HG03066 (cell line): ENCODE data around the gene TMEM200A.

ENCODE experiments used
- ATAC-seq: cut with Tn5 transposase; IDR thresholded peaks from one replicate; pipeline ENCODE4 v1.9.1; 2021; ENCODE audit warnings: low read depth; ENCODE audit not compliant: unreplicated experiment

The TMEM200A gene

GRCh38 chr6:130376936-130377335 lies 11.1 kb downstream of the TMEM200A start:
- ATAC-seq, result no peak

GRCh38 chr6:130377371-130377770 lies 11.6 kb downstream of the TMEM200A start:
- ATAC-seq, result no peak

- no peak for ATAC-seq
Measured at GRCh38 chr6:130377915-130378314, 12.1 kb downstream of the TMEM200A start.

GRCh38 chr6:130379223-130379622 lies 13.4 kb downstream of the TMEM200A start:
- ATAC-seq, result no peak

GRCh38 chr6:130381012-130381411 lies 15.2 kb downstream of the TMEM200A start:
- no peak for ATAC-seq

GRCh38 chr6:130381459-130382380 lies 15.9 kb downstream of the TMEM200A start:
- ATAC-seq, result no peak

GRCh38 chr6:130382872-130383490 lies 17.2 kb downstream of the TMEM200A start:
- ATAC-seq, result no peak

GRCh38 chr6:130385064-130385695 lies 19.4 kb downstream of the TMEM200A start:
- no peak for ATAC-seq

GRCh38 chr6:130389142-130389541 lies 23.3 kb downstream of the TMEM200A start:
- ATAC-seq, result no peak

- ATAC-seq, result no peak
Measured at GRCh38 chr6:130390890-130391289, 25.1 kb downstream of the TMEM200A start.

- ATAC-seq, result no peak
Measured at GRCh38 chr6:130393306-130393705, 27.5 kb downstream of the TMEM200A start.

GRCh38 chr6:130394246-130394645 lies 28.4 kb downstream of the TMEM200A start:
- ATAC-seq, result no peak

- ATAC-seq, result no peak
Measured at GRCh38 chr6:130395164-130395563, 29.3 kb downstream of the TMEM200A start.

GRCh38 chr6:130396722-130397121 lies 30.9 kb downstream of the TMEM200A start:
- ATAC-seq, result no peak

- ATAC-seq, result no peak
Measured at GRCh38 chr6:130405549-130405948, 39.7 kb downstream of the TMEM200A start.

- ATAC-seq, result no peak
Measured at GRCh38 chr6:130407032-130407431, 41.2 kb downstream of the TMEM200A start.

GRCh38 chr6:130409418-130410100 lies 43.7 kb downstream of the TMEM200A start:
- no peak for ATAC-seq

GRCh38 chr6:130411481-130411880 lies 45.7 kb downstream of the TMEM200A start:
- ATAC-seq, result no peak

GRCh38 chr6:130412556-130413290 lies 46.9 kb downstream of the TMEM200A start:
- no peak for ATAC-seq

- no peak for ATAC-seq
Measured at GRCh38 chr6:130417951-130418350, 52.1 kb downstream of the TMEM200A start.
